ENCODE measurements around the gene UBQLNL. TPM values are rescaled to one million over a fixed set of nuclear protein-coding genes. Genes with fewer than 3 reads are reported as not detected.

Gene UBQLNL
- total RNA-seq, 2 donors from 2014 or later, result 0.22 TPM; not detected in 1

- no peak overlapping the region for H3K9ac ChIP-seq (ENCODE audit: low read depth in 2 of 2, low read length in 2 of 2)
- H3K36me3 ChIP-seq, result no peaks in the 10 kb centered on the region
- no peaks in the 10 kb centered on the region for H3K27me3 ChIP-seq
- no peak for DNase-seq
- no peak for TF ChIP-seq CTCF (IDR thresholded peaks at IDR 0.05)
- H3K9me3 ChIP-seq, result no peaks in the 10 kb centered on the region
- no peaks in the 10 kb centered on the region for H3K4me1 ChIP-seq
- intact Hi-C loops (cut with DNase I), result no loop called here
- H3K4me3 ChIP-seq, result no peak overlapping the region
- H3K27ac ChIP-seq, result no peak overlapping the region
Measured at GRCh38 chr11:5486003-5486402, 30.5 kb downstream of the UBQLNL start.

GRCh38 chr11:5476186-5476819, 40.2 kb downstream of the UBQLNL start:
- peak; percentile 62 for TF ChIP-seq CTCF (IDR thresholded peaks at IDR 0.05)
- H3K27me3 ChIP-seq, result no peaks in the 10 kb centered on the region
- H3K27ac ChIP-seq, result no peak overlapping the region
- no peaks in the 10 kb centered on the region for H3K9me3 ChIP-seq
- intact Hi-C loops (cut with DNase I), result loop anchor here (2.0 kb wide), 1 partner anchor 332 kb away; the partner anchor contains the start of gene OR52N2
- peak; percentile 34 for DNase-seq
- no peaks in the 10 kb centered on the region for H3K36me3 ChIP-seq
- H3K9ac ChIP-seq (ENCODE audit: low read depth in 2 of 2, low read length in 2 of 2), result no peak overlapping the region
- no peak overlapping the region for H3K4me3 ChIP-seq
- H3K4me1 ChIP-seq, result no peaks in the 10 kb centered on the region

- Histone ChIP-seq H3K4me3 (no peak overlapping the region), H3K36me3 (no peaks in the 10 kb centered on the region), H3K9me3 (no peaks in the 10 kb centered on the region), H3K4me1 (no peaks in the 10 kb centered on the region), H3K9ac (ENCODE audit: low read depth in 2 of 2, low read length in 2 of 2) (no peak overlapping the region), H3K27me3 (no peaks in the 10 kb centered on the region), H3K27ac (no peak overlapping the region)
- no peak for DNase-seq
- intact Hi-C loops (cut with DNase I), result no loop called here
- no peak for TF ChIP-seq CTCF (IDR thresholded peaks at IDR 0.05)
Measured at GRCh38 chr11:5473921-5474320, 42.6 kb downstream of the UBQLNL start.

GRCh38 chr11:5467527-5467926, 49.0 kb downstream of the UBQLNL start:
- Histone ChIP-seq H3K4me1 (no peaks in the 10 kb centered on the region), H3K9ac (ENCODE audit: low read depth in 2 of 2, low read length in 2 of 2) (no peak overlapping the region), H3K27me3 (no peaks in the 10 kb centered on the region), H3K27ac (no peak overlapping the region), H3K36me3 (no peaks in the 10 kb centered on the region), H3K9me3 (no peaks in the 10 kb centered on the region), H3K4me3 (no peak overlapping the region)
- TF ChIP-seq CTCF (IDR thresholded peaks at IDR 0.05), result no peak
- no peak for DNase-seq
- intact Hi-C loops (cut with DNase I), result no loop called here

Other genes starting within 250 kb of the UBQLNL start
- 1 to 10 TPM in 1 of 2 donors, not detected in 1; 4.0 TPM for gene HBE1, start 246.8 kb downstream of the UBQLNL start, total RNA-seq
- gene OR51B4, start 214.8 kb downstream of the UBQLNL start, total RNA-seq, result not detected
- not detected for gene OR51B2, start 192.4 kb downstream of the UBQLNL start, total RNA-seq
- gene OR51B5, start 173.2 kb downstream of the UBQLNL start, total RNA-seq, result not detected
- gene OR51B6, start 165.2 kb downstream of the UBQLNL start, total RNA-seq, result not detected
- not detected for gene OR51M1, start 132.9 kb downstream of the UBQLNL start, total RNA-seq
- not detected for gene OR51Q1, start 94.6 kb downstream of the UBQLNL start, total RNA-seq
- not detected for gene OR51I1, start 75.2 kb downstream of the UBQLNL start, total RNA-seq
- gene OR51I2, start 67.4 kb downstream of the UBQLNL start, total RNA-seq, result not detected
- gene OR52D1, start 28.0 kb downstream of the UBQLNL start, total RNA-seq, result not detected
- gene UBQLN3, start 6.7 kb downstream of the UBQLNL start, total RNA-seq, result not detected
- gene OR52H1, start 31.8 kb upstream of the UBQLNL start, total RNA-seq, result not detected
- gene OR52B6, start 64.2 kb upstream of the UBQLNL start, total RNA-seq, result not detected
- under 1 TPM; 0.35 to 0.82 TPM for gene TRIM6, start 79.9 kb upstream of the UBQLNL start, total RNA-seq
- gene TRIM34, start 108.3 kb upstream of the UBQLNL start, total RNA-seq, result 1 to 10 TPM; 6.2 to 7.8 TPM
- 10 to 100 TPM; 21.4 to 23.3 TPM for gene TRIM5, start 168.4 kb upstream of the UBQLNL start, total RNA-seq
- gene TRIM22, start 173.1 kb upstream of the UBQLNL start, total RNA-seq, result 10 to 100 TPM; 16.6 to 17.7 TPM
- not detected for gene OR56B1, start 219.7 kb upstream of the UBQLNL start, total RNA-seq
- gene OR52N4, start 237.5 kb upstream of the UBQLNL start, total RNA-seq, result not detected